ENCODE measurements around the gene INSL6.
"Not testable (repeated sequence)": the region's sequence is repeated elsewhere in the genome, so short reads cannot be mapped to it uniquely, and the experiment has no call there.

- TF ChIP-seq POLR2A, CTCF (IDR thresholded peaks at IDR 0.05): not testable (repeated sequence)
Measured at GRCh38 chr9:5180631-5181030, 4.8 kb downstream of the INSL6 start.

Measured in testis (tissue), 2 donors.